Right hindlimb (tissue), 1 donor: ENCODE measurements around the gene NCKAP5L.
"Not testable (repeated sequence)": the region's sequence is repeated elsewhere in the genome, so short reads cannot be mapped to it uniquely, and the experiment has no call there.

ENCODE experiments used
- DNase-seq: peaks from one replicate; pipeline ENCODE4 v3.0.0-alpha.2; 2018

NCKAP5L gene

GRCh38 chr12:49776413-49776812 lies 51.8 kb downstream of the NCKAP5L start:
- DNase-seq, result peak; percentile 76

GRCh38 chr12:49773102-49773501 lies 55.1 kb downstream of the NCKAP5L start:
- not testable (repeated sequence) for DNase-seq

GRCh38 chr12:49767333-49767732 lies 60.9 kb downstream of the NCKAP5L start:
- no peak for DNase-seq

DNA sequence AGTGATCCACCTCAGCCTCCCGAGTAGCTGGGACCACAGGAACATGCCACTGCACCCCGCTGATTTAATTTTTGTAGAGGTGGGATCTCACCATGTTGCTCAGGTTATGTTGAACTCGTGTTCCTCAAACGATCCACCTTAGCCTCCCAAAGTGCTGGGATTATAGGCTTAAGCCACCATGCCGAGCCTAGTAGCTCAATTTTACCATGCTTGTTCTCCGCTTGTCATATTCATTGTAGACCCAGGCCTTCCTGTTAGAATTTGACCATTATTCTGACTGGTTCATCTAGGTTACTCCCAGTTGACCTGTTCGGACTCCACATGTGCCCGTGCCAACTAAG lies 62.1 kb downstream of the NCKAP5L start:
- DNase-seq, result no peak

GRCh38 chr12:49764126-49764525 lies 64.1 kb downstream of the NCKAP5L start:
- no peak for DNase-seq

GRCh38 chr12:49763006-49763591 lies 65.1 kb downstream of the NCKAP5L start:
- DNase-seq, result peak; percentile 55

DNA sequence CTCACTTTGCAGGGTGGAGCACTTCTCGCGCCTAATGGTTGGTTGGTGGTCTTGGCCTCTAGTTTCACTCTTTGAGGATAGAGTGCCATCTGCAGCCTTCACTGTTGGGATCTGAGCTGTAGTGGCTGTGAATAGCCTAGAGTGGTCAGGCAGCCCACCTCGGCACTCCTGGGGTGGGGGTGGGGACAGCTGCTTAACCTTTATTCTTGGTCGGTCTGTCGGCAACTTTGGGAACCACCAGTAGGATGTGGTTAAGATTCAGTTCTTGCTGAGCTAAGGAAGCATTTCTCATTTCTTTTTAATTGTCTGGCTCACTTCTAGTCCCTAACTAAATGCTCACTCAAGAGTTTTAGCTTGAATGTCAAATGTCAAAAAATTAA lies 65.8 kb downstream of the NCKAP5L start:
- no peak for DNase-seq

DNA sequence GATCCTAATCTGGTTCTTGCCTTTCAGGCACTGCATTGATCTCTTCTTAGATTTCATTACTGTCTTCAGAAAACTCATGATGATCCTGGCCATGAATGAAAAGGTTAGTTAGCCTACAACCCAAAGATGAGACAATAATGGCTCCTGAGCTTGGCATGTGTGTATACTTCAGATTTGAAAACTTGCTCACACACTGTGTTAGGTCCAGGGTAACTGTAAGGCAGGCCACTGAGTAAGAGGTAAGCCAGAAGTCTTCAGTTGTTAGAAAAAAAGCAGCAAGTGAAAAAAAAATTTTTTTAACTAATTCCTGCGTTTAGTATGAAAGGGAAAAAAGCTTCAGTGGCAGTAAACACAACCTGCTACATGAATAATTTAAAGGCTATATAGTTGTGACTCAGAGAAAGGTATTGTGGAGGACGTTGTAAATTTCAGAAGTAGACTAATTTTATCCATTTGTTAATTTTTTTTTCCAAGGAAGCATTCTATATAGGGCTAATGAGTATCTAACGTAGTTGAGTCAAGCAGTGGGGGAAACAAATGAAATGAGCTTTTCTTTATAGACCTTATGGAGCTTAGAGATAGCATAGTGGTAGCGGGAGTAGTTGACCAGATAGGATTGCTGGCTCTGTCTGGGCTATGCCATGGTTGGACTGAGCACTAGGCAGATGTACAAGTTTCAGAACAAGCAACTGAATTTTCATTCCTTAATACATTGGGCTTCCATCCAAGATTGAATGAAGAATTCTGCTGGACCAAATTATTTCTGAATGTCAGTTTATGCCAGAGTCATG lies 66.3 kb downstream of the NCKAP5L start:
- DNase-seq, result no peak

- no peak for DNase-seq
These were observed 77.2 kb downstream of the NCKAP5L start for GRCh38 chr12:49750996-49751393.

GRCh38 chr12:49750027-49750995 lies 77.9 kb downstream of the NCKAP5L start:
- DNase-seq, result no peak

- no peak for DNase-seq
These were observed 79.4 kb downstream of the NCKAP5L start for GRCh38 chr12:49748800-49749199.

DNA sequence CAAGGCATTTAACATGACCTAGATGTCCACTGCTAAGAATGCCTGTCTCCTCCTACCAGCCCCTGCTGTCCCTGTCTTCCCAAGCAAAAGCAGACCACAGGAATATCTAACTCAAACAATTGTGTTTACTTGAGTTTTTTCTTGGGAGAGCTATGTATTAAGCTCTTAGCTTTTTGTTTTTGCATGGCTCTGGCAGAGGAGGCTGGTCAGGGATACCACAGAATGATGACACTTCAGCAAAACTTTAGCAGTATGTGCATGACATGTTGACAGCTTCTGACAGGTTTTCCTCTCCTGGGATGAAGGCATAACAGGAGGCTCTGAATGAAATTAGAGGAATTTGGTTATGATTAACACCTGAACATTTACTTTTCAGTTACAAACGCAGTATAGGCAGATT lies 79.9 kb downstream of the NCKAP5L start:
- DNase-seq, result no peak

DNA sequence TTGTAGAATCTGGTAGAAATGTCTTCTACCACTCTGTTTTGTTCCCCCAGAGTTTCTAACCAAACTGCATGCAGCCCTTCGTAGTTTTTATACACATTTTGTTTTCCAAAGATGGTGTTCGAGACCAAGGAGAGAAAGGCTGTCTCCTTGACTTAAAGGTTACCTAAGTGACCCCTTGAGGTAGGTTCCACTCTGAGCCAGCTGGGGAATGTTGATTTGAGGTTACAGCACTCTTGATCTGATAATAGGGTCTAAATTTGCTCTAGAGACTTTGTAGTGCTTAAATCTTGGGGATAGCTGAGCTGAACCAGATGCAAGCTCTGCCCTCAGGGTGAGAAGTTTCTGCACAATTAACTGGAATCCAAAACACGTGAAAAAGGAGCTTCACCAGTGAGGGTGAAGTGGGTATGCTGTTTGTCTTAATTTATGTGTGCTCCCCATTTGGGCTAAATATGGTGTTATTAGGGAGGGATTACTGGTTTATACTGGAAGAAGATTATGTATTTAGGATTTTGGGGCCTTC lies 83.8 kb downstream of the NCKAP5L start:
- DNase-seq, result no peak

DNA sequence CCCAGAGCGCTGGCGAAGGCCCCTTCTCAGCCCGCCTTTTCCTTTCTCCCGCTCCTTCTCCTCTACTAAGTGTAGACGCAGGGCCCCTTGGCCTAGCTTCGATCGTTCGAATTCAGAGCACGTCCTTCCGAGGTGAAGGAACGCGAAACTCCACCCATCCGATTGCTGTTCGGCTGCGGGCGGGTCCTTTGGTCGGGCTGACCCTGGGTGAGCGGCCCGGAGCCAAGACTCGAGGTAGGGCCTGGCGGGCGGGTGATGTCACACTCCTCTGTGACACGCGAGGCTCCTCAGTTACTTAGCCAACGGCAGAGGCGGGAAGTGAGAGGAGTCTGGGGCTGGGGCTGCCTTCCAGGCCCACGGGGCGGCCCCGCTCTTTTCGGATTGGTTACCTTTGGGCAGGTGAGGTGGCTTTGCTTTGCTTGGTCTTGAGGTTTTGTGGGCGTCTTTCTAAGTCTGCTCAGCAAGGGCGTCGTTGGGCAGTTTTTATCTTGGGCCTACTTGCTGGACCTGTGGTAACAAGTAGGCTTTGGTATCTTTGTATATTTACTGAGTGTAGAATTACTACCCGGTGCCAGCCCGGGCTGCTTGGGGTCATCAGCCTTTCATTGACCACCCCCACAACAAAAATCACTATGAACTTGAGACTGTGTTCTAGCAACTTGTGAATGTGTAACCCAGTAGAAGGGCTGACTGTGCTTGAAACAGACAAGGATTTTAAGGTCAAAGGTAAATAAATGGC lies 86.2 kb downstream of the NCKAP5L start:
- DNase-seq, result peak; percentile 82
